GM18870 (cell line): ENCODE data around the gene ANKRD44.

Experiments used
- ATAC-seq: cut with Tn5 transposase; IDR thresholded peaks from one replicate; pipeline ENCODE4 v1.9.1; 2021; ENCODE audit warnings: moderate library complexity; ENCODE audit not compliant: unreplicated experiment

Gene ANKRD44

DNA sequence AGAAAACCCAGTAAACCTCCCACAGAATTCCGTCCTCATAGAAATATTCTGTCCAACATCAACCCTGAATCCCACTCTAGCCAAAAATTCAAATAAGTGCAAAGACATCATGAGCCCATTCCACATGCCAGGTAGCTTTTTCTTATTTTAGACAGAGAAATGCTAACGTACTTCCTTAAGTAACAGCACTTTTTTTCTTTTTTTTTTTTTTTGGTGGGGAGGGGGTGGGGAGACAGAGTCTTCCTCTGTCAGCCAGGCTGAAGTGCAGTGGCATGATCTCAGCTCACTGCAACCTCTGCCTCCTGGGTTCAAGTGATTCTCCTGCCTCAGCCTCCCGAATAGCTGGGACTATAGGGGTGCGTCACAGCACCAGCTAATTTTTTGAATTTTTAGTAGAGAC, 45.5 kb downstream of the ANKRD44 start:
- no peak for ATAC-seq

DNA sequence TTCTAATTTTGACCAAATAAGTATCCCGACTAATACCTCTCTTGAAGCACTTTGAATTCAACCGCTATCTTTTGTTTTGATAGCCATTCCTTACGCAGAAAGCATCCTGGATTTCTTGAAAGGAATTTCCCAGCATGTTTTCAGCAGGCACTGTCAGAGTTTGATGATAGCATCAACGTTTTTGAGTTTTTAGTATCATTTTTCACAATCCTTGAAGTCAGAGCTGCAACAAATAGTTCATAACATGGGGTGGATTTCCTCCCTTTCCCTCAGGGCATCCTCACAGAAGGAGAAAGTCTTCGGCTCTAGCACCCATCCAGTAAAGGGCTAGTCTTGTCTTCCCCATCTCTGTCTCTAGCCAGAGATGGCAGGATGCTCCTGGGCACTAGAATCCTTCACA, 46.2 kb downstream of the ANKRD44 start:
- ATAC-seq = no peak

- ATAC-seq = no peak
These were observed 47.5 kb downstream of the ANKRD44 start for GRCh38 chr2:197263077-197263476.

- peak; percentile 66 for ATAC-seq
These were observed 48.8 kb downstream of the ANKRD44 start for GRCh38 chr2:197261808-197262226.

GRCh38 chr2:197259470-197259999, 51.0 kb downstream of the ANKRD44 start:
- ATAC-seq = no peak

DNA sequence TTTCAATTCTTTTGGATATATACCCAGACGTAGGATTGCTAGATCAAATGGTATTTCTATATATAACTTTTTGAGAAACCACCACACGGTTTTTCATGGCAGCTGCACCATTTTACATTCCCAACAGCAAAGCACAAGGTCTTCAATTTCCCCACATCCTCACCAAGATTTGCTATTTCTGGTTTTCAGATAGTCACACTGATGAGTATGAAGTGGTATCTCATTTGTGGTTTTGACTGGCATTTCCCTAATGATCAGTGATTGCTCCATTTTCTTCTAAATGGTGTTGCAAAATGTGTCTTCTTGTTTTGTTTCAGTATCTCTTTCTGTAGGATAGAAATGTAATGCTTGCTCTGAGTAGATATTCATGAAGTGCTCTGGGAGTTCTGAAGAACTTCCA, 52.0 kb downstream of the ANKRD44 start:
- no peak for ATAC-seq

DNA sequence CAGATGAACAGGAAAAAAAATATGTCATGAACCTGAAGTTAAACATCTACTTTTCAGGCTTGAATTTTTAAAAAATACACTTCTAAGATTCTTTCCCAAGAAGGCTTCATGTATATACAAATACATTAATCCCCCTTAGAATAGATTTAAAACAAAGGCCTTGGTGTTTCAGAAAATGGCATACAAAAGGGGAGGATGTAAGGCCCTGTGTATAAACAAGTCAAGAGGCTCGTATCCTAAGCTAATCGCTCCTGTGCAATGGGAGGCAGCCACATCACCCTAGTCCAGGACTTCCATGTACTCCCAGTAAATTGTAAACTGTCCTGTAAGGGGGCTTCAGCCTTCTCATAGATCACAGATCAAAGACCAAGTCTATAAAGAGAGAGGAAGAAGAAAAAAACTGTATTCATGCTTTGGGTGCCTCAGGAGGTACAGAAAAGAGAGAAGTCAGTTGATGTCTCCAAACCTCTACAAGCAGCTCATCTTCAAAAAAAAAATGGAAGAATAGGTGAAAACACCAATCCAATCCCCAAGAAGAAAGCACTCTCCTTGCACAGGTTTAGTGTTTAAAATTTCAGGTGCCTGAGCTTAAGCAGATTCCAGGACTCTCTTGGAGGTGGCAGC, 53.9 kb downstream of the ANKRD44 start:
- no peak for ATAC-seq

GRCh38 chr2:197256021-197256420, 54.6 kb downstream of the ANKRD44 start:
- ATAC-seq = no peak

DNA sequence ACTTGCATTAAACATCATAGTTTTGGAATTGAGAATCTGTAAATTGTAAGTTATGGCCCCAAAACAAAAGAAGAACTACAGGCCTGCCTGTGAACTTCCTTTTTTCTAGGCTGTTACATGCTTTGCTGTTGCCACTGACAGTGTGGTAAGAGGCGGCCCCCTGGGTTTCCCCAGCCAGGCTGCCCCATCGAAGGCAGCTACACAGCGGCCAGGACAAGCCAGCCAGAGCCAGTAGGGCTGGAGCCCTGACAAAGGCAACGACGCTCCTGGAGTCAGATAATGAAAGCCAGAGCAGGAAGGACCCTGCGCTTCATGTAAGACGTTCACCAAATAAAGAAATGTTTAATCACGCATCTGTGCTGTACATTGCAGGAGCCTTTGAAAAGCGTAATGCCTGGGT, 55.0 kb downstream of the ANKRD44 start:
- ATAC-seq = peak; percentile 85

GRCh38 chr2:197254776-197255530, 55.6 kb downstream of the ANKRD44 start:
- ATAC-seq = peak; percentile 33

DNA sequence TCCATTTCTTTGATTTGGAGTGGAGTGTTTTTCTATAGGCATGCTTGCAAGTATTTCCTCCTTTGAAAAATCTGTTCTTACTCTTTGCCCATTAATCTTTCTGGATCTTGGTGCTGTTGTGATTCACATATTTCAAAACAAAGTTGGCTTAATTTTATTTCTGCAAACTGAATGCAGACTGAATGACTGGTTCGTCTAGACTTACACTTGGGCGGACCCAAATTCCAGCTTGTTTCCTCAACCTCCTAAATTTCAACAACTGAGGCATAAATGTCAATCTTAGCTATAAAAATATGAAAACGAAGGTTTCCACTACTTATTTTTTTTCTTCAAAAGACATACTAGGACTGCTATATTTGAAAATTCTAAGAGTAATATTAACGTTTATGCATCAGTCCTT, 59.0 kb downstream of the ANKRD44 start:
- no peak for ATAC-seq

DNA sequence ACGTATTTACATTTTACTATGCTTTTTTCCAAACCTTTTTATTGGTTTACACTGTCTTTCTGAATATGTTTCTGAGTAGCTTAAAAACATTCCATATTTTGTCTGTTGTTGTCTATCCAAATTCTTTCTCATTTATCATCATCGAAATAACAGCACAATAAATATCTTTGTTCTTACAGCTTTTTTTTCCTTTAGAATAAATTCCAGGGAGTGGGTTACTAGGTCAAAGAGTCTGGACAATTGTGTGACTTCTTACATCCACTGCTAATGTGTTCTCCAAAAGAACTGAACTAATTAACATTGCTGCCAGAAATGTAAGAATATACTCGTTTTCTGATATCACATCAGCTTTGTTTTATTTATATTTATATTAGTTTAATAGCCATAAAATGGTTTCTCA, 59.4 kb downstream of the ANKRD44 start:
- no peak for ATAC-seq

DNA sequence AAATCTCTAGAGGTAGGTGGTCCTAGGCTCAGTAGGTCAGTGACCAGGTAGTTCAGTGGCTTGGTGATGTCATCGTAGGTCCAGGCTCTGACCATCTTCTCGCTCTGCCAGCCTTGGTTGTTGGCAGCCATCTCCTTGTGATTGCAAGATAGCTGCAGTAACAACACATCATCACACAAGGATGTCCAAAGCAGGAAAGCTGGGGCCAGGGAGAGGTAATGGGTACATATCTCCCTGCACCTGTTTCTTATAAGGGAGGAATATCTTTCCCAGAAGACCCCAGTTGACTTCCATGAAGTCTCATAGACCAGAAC, 60.5 kb downstream of the ANKRD44 start:
- ATAC-seq = no peak

- ATAC-seq = no peak
These were observed 61.0 kb downstream of the ANKRD44 start for GRCh38 chr2:197249381-197250083.

DNA sequence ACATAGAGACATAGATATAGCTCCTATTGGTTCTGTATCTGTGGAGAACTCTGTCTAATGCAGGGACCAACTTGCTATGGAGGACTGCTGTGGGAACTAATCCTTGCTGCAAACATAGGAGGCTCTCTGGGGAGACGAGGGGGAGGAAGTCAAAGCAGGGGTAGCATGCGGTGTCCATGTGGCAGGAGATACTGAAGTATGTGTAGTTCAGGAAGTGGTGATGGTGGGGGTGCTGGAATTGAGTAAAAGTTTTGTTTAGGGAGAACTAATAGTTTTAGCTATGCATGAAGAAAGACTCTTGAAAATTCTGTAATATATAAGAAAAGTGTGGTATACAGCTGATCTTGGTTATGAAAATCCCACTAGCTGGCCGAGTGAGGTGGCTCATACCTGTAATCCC, 62.0 kb downstream of the ANKRD44 start:
- ATAC-seq = no peak

GRCh38 chr2:197248001-197248401, 62.6 kb downstream of the ANKRD44 start:
- no peak for ATAC-seq

GRCh38 chr2:197247083-197247482, 63.5 kb downstream of the ANKRD44 start:
- ATAC-seq = no peak

DNA sequence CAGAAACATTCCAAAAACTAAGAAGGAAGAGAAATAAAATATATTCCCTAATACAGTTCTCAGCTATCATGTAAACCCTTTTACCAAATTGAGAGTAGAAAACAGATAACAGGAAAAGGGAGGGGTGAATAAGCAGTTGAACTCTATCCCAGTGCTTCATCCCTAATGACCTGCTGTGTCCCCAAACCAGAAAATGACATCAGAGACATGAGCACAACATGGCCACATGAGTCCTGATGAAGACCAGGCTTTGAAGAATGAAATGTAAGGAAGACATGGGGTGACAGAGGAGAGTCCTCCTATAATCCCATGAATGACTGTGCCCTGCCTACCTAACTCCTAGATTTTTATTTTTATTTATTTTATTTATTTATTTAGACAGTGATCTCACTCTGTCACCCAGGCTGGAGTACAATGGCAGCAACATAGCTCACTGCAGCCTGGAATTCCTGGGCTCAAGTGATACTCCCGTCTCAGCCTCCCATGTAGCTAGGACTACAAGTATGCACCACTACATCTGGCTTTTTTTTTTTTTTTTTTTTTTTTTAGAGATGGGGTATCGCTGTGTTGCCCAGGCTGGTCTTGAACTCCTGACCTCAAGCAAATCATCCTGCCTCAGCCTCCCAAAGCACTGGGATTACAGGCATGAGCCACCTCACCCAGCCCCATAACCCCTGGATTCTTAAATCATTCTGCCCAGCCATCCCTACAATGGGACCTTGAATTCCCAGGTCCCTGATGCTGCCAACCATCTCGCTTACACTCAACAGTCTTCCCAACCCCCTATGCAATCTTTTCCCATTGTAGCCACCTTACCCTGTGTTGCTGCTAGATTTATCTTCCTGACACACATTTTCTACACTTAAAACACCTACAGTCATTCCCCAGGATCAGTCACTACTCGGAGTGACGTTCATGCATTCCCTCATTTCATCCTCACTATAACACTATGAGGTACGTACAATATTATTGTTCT, 64.5 kb downstream of the ANKRD44 start:
- ATAC-seq = no peak

DNA sequence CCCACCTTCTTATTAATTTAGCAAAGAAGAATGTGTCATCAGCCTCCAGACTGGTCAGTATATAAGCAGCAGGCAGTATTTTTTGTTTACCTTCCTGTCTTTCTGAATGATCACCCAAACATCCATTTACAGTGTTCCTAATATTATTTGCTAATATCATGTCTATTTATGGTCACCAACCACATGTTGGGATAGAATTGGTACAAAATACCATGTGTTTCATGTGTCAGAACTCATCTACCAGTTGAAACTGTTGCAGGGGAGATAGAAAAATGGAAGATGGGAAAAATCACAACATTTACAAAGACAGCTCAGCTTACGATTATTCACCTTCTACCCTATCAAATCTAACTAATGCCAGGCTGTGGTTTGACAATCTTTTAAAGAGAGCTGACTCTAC, 66.2 kb downstream of the ANKRD44 start:
- ATAC-seq = no peak

DNA sequence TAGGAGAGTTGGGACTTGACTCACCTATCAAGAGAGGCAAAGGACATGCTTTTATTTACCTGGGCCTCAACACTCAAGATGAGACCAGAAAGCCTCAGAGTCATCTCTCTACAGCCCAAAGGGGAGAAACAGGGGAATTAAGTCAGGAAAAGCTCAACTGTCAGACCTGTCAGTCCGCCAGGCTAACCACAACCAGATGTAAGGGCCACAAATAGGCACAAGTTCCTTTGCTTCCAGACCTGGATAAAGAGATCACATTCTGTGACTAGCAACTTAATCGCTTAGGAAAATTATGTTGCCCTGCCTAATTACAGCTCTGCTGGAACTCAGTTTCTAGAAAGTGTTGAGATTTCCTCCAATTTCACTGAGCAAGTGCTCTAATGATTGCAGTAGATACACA, 67.9 kb downstream of the ANKRD44 start:
- ATAC-seq = no peak

GRCh38 chr2:197241596-197241995, 69.0 kb downstream of the ANKRD44 start:
- no peak for ATAC-seq
